ENCODE data around the gene C9orf72. TPM values are rescaled to one million over a fixed set of nuclear protein-coding genes. Genes with fewer than 3 reads are reported as not detected.
A peak's percentile ranks its signal among the peaks of the same experiment; 100 is the strongest.

Gene C9orf72
- total and polyA plus RNA-seq, 9 of the 15 experiments (the other 6 are each of a cell fraction or from before 2014, with no cell fraction given): 2.3 to 7.3 (median 4.1) TPM

DNA sequence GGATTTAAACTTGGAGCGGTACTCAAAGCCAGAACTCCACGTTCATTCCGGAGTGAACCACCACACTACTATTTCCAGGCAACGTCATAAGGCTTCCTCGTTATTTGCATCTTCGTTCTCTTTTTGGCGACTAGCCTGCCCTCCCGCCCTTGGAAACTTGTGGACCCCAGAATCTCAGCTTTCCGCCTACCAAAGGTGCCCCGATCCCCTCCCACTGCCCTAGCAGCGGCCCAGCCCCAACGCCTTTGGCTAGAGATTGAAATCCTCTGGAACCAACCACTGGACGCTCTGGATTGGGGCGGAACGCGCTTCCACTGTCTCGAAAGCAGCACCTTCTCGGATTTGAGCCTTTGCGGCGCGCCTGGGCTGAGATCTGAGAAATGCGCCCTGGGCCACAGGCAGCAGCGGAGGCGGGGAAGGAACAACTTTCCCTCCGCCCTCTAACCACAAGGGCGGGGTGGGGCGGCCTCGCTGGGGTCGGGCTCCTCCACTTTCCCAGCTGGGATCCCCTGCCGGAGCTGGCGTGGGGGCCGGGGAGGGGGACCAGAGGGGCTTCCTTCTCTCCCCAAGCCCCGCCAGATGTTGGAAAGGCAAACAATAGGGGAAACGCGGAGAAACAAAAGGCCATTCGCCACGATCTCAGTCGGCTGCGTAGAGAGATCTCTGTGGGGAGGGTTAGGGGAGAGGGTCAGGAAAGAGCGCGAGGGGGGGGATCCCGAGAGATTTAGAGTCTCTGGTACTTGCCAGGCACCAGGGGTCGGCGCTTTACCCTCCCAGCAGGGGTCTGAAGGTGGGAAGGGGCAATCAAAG is 45.0 kb downstream of the C9orf72 start (continued):
- TF ChIP-seq PTTG1 (tag; IDR thresholded peaks at IDR 0.05; ENCODE audit: low read depth): no peak
- TF ChIP-seq HNRNPH1 (optimal IDR thresholded peaks at IDR 0.05; ENCODE audit: low read depth, low read length): no peak
- TF ChIP-seq, protein P1, sequence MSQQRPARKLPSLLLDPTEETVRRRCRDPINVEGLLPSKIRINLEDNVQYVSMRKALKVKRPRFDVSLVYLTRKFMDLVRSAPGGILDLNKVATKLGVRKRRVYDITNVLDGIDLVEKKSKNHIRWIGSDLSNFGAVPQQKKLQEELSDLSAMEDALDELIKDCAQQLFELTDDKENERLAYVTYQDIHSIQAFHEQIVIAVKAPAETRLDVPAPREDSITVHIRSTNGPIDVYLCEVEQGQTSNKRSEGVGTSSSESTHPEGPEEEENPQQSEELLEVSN (IDR thresholded peaks at IDR 0.05; ENCODE audit: borderline replicate concordance in 1 of 2, extremely low read depth in 1 of 2, insufficient read depth in 1 of 2, insufficient read length in 1 of 2, low read depth in 1 of 2, low read length in 1 of 2, poor library complexity in 1 of 2, severe bottlenecking in 1 of 2): peak in 1 of 2 experiments; percentile 33
- TF ChIP-seq POLR2G (IDR thresholded peaks at IDR 0.05; ENCODE audit: low read depth, low read length): peak; percentile 41; the same call in 1 of the 2 replicates
- no peak for TF ChIP-seq BRD9 (IDR thresholded peaks at IDR 0.05; ENCODE audit: low read depth, partially characterized antibody)
- no peak for TF ChIP-seq PML (IDR thresholded peaks at IDR 0.05; ENCODE audit: low read length)
- TF ChIP-seq BRD4 (IDR thresholded peaks at IDR 0.05): no peak
- TF ChIP-seq, protein P2, sequence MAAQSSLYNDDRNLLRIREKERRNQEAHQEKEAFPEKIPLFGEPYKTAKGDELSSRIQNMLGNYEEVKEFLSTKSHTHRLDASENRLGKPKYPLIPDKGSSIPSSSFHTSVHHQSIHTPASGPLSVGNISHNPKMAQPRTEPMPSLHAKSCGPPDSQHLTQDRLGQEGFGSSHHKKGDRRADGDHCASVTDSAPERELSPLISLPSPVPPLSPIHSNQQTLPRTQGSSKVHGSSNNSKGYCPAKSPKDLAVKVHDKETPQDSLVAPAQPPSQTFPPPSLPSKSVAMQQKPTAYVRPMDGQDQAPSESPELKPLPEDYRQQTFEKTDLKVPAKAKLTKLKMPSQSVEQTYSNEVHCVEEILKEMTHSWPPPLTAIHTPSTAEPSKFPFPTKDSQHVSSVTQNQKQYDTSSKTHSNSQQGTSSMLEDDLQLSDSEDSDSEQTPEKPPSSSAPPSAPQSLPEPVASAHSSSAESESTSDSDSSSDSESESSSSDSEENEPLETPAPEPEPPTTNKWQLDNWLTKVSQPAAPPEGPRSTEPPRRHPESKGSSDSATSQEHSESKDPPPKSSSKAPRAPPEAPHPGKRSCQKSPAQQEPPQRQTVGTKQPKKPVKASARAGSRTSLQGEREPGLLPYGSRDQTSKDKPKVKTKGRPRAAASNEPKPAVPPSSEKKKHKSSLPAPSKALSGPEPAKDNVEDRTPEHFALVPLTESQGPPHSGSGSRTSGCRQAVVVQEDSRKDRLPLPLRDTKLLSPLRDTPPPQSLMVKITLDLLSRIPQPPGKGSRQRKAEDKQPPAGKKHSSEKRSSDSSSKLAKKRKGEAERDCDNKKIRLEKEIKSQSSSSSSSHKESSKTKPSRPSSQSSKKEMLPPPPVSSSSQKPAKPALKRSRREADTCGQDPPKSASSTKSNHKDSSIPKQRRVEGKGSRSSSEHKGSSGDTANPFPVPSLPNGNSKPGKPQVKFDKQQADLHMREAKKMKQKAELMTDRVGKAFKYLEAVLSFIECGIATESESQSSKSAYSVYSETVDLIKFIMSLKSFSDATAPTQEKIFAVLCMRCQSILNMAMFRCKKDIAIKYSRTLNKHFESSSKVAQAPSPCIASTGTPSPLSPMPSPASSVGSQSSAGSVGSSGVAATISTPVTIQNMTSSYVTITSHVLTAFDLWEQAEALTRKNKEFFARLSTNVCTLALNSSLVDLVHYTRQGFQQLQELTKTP (IDR thresholded peaks at IDR 0.05; ENCODE audit: low read depth in 1 of 2, partially characterized antibody in 2 of 2): no peak
- TF ChIP-seq, protein P3, sequence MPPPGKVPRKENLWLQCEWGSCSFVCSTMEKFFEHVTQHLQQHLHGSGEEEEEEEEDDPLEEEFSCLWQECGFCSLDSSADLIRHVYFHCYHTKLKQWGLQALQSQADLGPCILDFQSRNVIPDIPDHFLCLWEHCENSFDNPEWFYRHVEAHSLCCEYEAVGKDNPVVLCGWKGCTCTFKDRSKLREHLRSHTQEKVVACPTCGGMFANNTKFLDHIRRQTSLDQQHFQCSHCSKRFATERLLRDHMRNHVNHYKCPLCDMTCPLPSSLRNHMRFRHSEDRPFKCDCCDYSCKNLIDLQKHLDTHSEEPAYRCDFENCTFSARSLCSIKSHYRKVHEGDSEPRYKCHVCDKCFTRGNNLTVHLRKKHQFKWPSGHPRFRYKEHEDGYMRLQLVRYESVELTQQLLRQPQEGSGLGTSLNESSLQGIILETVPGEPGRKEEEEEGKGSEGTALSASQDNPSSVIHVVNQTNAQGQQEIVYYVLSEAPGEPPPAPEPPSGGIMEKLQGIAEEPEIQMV (tag; conservative IDR thresholded peaks at IDR 0.05; ENCODE audit: low read depth): no peak
- no peak for TF ChIP-seq POLR3A (IDR thresholded peaks at IDR 0.05; ENCODE audit: borderline replicate concordance, extremely low read depth, insufficient read depth, insufficient read length)
- TF ChIP-seq MAZ (CRISPR knock-in tag; conservative IDR thresholded peaks at IDR 0.05 in 1 of 2, IDR thresholded peaks at IDR 0.05 in 1 of 2): 0 out of 4 replicates have a peak, but pooled peaks of 1 of the 2 experiments have one; percentile 34
- TF ChIP-seq, protein P4, sequence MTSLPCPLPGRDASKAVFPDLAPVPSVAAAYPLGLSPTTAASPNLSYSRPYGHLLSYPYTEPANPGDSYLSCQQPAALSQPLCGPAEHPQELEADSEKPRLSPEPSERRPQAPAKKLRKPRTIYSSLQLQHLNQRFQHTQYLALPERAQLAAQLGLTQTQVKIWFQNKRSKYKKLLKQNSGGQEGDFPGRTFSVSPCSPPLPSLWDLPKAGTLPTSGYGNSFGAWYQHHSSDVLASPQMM (CRISPR knock-in tag; IDR thresholded peaks at IDR 0.05): no peak
- TF ChIP-seq LEF1 (IDR thresholded peaks at IDR 0.05): no peak
- TF ChIP-seq TGIF2 (CRISPR knock-in tag; IDR thresholded peaks at IDR 0.05): no peak
- peak; percentile 24; the same call in 1 of the 2 replicates for TF ChIP-seq PHF8 (IDR thresholded peaks at IDR 0.05; ENCODE audit: borderline replicate concordance, low read length)
- TF ChIP-seq ZBTB7A (IDR thresholded peaks at IDR 0.05; ENCODE audit: borderline replicate concordance, control insufficient read depth, low read depth, low read length): no peak

All from K562 (cell line).